ENCODE results near the gene STAC2.

- TF ChIP-seq POLR2A (IDR thresholded peaks at IDR 0.05; ENCODE audit: low read length) (no peak), GATA1 (IDR thresholded peaks at IDR 0.05; ENCODE audit: low read depth, low read length) (no peak)
Measured at GRCh38 chr17:39165841-39166349, 59.9 kb downstream of the STAC2 start, which contains the start of gene ARL5C.

Measured in erythroblast (primary cell).